HepG2 (cell line): ENCODE data around the gene NRDE2. TPM values are rescaled to one million over a fixed set of nuclear protein-coding genes. Genes with fewer than 3 reads are reported as not detected.

Experiments used
- ATAC-seq: fragments of 200-7000 bp; cut with Tn5 transposase; 3 replicates; pipeline ENCODE4 v1.9.1; 2020; ENCODE audit warnings: mild to moderate bottlenecking, moderate library complexity
- BruUV-seq: library from RNA; stranded (reverse); fragments of 400-500 nt; replicated peaks from 2 replicates; lab custom pipeline; 2021; lab: Mats Ljungman, UMichigan
- CTCF ChIA-PET: fragments of 300-600 bp; formaldehyde crosslinking; extraction: SDS; loops from one replicate; lab custom pipeline; 2021; ENCODE audit warnings: low total read pairs, inconsistent platforms, low intra/inter-chr PET ratio; lab: Yijun Ruan, JAX
- POLR2A ChIA-PET: fragments of 350-600 bp; sonication (Branson Sonifier 250); formaldehyde crosslinking; loops from one replicate; lab custom pipeline; 2020; ENCODE audit warnings: antibody characterized with exemption, inconsistent platforms; lab: Yijun Ruan, JAX
- DNase-seq: peaks from one replicate; pipeline ENCODE4 v3.0.0-alpha.2; 2015; ENCODE audit warnings: low spot score
- FAIRE-seq: peaks from 3 replicates; lab custom pipeline; 2011; peaks lifted over from hg19 to GRCh38; lab: Jason Lieb, UNC
- H2AFZ ChIP-seq: one replicate; pipeline ENCODE4 v1.6.1; 2011; ENCODE audit warnings: low read length, inconsistent platforms
- H3K27ac ChIP-seq: fragments of 300-600 bp; 3 replicates; pipeline ENCODE4 v1.8.0; 2011; ENCODE audit warnings: mixed run types, mild to moderate bottlenecking, mixed read lengths, low read length, inconsistent platforms; ENCODE audit not compliant: insufficient read depth; ENCODE audit errors: extremely low read length
- H3K27me3 ChIP-seq, 2 experiments: fragments of 200-600 bp in 1 of 2; 2 replicates in 1 of 2; 3 replicates in 1 of 2; pipeline versions ENCODE4 v1.6.0 to v1.8.0; 2011; ENCODE audit warnings: low read length in 2 of 2, mild to moderate bottlenecking in 2 of 2, moderate library complexity in 2 of 2, inconsistent platforms in 1 of 2; ENCODE audit not compliant: insufficient read depth in 2 of 2, control insufficient read depth in 1 of 2
- H3K36me3 ChIP-seq, 2 experiments: fragments of 200-600 bp in 1 of 2; replicated peaks in 1 of 2; 2 replicates in 1 of 2; 3 replicates in 1 of 2; pipeline versions ENCODE4 v1.5.1 to v1.8.0; 2011; ENCODE audit warnings: low read length in 2 of 2, inconsistent platforms in 1 of 2; ENCODE audit not compliant: insufficient read depth in 2 of 2, control insufficient read depth in 1 of 2
- H3K4me1 ChIP-seq: 2 replicates; pipeline ENCODE4 v1.5.1; 2012; ENCODE audit warnings: low read length, inconsistent platforms; ENCODE audit not compliant: insufficient read depth
- H3K4me2 ChIP-seq: 2 replicates; pipeline ENCODE4 v1.6.0; 2011; ENCODE audit warnings: low read depth, low read length, inconsistent platforms
- H3K4me3 ChIP-seq, 3 experiments: fragments of 200-600 bp in 1 of 3; sonication (generic), shearing (Covaris generic) in 1 of 3; replicated peaks in 1 of 3; 2 replicates each; pipeline ENCODE4 v1.5.1; 2011 to 2016; ENCODE audit warnings: low read length in 3 of 3, inconsistent platforms in 2 of 3, low read depth in 2 of 3, mild to moderate bottlenecking in 2 of 3, control low read depth in 1 of 3, mixed read lengths in 1 of 3; ENCODE audit not compliant: insufficient read depth in 1 of 3
- H3K79me2 ChIP-seq: one replicate; pipeline ENCODE4 v1.6.1; 2011; ENCODE audit warnings: low read length, inconsistent platforms; ENCODE audit not compliant: insufficient read depth
- H3K9ac ChIP-seq: 2 replicates; pipeline ENCODE4 v1.6.0; 2011; ENCODE audit warnings: mild to moderate bottlenecking, low read depth, low read length, inconsistent platforms; ENCODE audit not compliant: insufficient read depth
- H3K9me3 ChIP-seq: 2 replicates; pipeline ENCODE4 v1.5.1; 2012; ENCODE audit warnings: mild to moderate bottlenecking, low read length
- H4K20me1 ChIP-seq: 2 replicates; pipeline ENCODE4 v1.6.0; 2011; ENCODE audit warnings: inconsistent platforms, mild to moderate bottlenecking, low read length, moderate library complexity; ENCODE audit not compliant: insufficient read depth
- FUBP1 ChIP-seq: sonication (generic); formaldehyde crosslinking; IDR thresholded peaks from 2 replicates; pipeline ENCODE4 v1.5.1; 2020; ENCODE audit warnings: missing genetic modification reagents, mild to moderate bottlenecking, borderline replicate concordance
- PHF21A ChIP-seq: sonication (generic); formaldehyde crosslinking; IDR thresholded peaks from 2 replicates; pipeline ENCODE4 v1.5.0; 2020; ENCODE audit warnings: mild to moderate bottlenecking, missing genetic modification reagents
- POLR2AphosphoS5 ChIP-seq: IDR thresholded peaks from 2 replicates; pipeline ENCODE4 v1.6.1; 2012; ENCODE audit warnings: low read depth, low read length
- SP2 ChIP-seq: sonication (generic); formaldehyde crosslinking; IDR thresholded peaks from 2 replicates; pipeline ENCODE4 v1.5.1; 2020; ENCODE audit warnings: mild to moderate bottlenecking, missing genetic modification reagents
- ZNF383 ChIP-seq: sonication (generic); formaldehyde crosslinking; IDR thresholded peaks from 2 replicates; pipeline ENCODE4 v1.4.0; 2020; ENCODE audit warnings: missing genetic modification reagents, mild to moderate bottlenecking, borderline replicate concordance
- WGBS: methylation state at CpG from one replicate; pipeline ENCODE4 v1.1.6; 2017; ENCODE audit warnings: low lambda C conversion rate; 5-methylcytosine and 5-hydroxymethylcytosine counted together
- in situ Hi-C: cut with HindIII; loops from 2 replicates; pipeline ENCODE4 v1.10.0; 2017; ENCODE audit warnings: low pct_unique_long_range_greater_than_20kb; ENCODE audit not compliant: extremely low pct_ligation_motif_present
- intact Hi-C: fragments of 100-400 bp; cut with micrococcal nuclease; formaldehyde crosslinking; loops from one replicate; pipeline ENCODE4 v1.10.0; 2022; ENCODE audit not compliant: unreplicated experiment
- polyA plus RNA-seq, 8 experiments: library from polyadenylated mRNA; depleted of rRNA in 3 of 8; stranded (reverse) in 7 of 8; unstranded in 1 of 8; fragments of >200 nt; fragmentation: Illumina TruSeq in 4 of 8; extraction: Trizol in 4 of 8; gene quantifications; 2 replicates each; pipeline versions ENCODE4 v1.2.1 to v1.2.3, GENCODE V29; 2011 to 2016; ENCODE audit warnings: low read depth in 4 of 8, missing spikeins in 1 of 8, mixed read lengths in 1 of 8; ENCODE audit not compliant: insufficient read depth in 1 of 8
- total RNA-seq, 5 experiments: library from RNA; depleted of rRNA; stranded (reverse); fragments of >200 nt; fragmentation: Illumina TruSeq; extraction: Trizol; gene quantifications; 2 replicates each; pipeline ENCODE4 v1.2.3, GENCODE V29; 2016; ENCODE audit warnings: low read depth in 1 of 5

NRDE2 gene
- total and polyA plus RNA-seq, 2 of the 13 experiments (the other 11 are each of a cell fraction or from before 2014, with no cell fraction given), result 5.6 to 12.5 TPM

DNA sequence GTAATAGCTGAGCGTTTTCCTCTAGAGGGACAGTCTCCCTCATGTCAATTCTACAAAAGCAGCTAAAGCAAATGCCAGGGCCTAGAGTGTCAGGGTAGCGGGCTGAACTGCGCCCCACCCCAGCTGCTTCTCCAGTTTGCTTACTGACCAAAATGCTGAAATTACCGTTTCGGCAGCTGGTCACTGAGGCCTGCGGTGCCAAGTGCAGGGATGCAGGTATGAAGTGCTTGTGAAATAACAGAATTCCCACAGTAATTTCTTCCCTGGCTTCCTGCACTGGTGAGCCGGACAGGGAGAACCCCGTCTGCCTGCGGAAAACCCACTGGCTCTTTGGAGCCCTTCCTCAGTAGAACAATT, 56.3 kb downstream of the NRDE2 start:
- Histone ChIP-seq H3K4me2 (no peak overlapping the region), H3K27me3 (no peaks in the 10 kb centered on the region), H3K79me2 (no peaks in the 10 kb centered on the region), H3K9ac (no peak overlapping the region), H3K36me3 (peaks cover 10 to 50% of the 10 kb centered on the region in 2 experiments), H3K9me3 (no peaks in the 10 kb centered on the region), H4K20me1 (no peaks in the 10 kb centered on the region), H3K4me1 (no peaks in the 10 kb centered on the region), H3K27ac (no peak overlapping the region), H2AFZ (no peak overlapping the region), H3K4me3 (no peak overlapping the region)
- intact Hi-C loops, result no loop called here
- no peak for TF ChIP-seq SP2
- TF ChIP-seq ZNF383 (CRISPR knock-in tag), result no peak
- no peak for TF ChIP-seq FUBP1 (CRISPR knock-in tag)
- in situ Hi-C loops, result no loop called here
- no peak for FAIRE-seq
- BruUV-seq, result no TSS peak
- CTCF ChIA-PET, result no interaction called here
- no peak for DNase-seq
- ATAC-seq, result 0 out of 3 replicates have a peak, but pooled peaks have one; percentile 4
- 96% methylated on average over 6 of the region's 9 CpGs for WGBS
- POLR2A ChIA-PET, result no interaction called here

DNA sequence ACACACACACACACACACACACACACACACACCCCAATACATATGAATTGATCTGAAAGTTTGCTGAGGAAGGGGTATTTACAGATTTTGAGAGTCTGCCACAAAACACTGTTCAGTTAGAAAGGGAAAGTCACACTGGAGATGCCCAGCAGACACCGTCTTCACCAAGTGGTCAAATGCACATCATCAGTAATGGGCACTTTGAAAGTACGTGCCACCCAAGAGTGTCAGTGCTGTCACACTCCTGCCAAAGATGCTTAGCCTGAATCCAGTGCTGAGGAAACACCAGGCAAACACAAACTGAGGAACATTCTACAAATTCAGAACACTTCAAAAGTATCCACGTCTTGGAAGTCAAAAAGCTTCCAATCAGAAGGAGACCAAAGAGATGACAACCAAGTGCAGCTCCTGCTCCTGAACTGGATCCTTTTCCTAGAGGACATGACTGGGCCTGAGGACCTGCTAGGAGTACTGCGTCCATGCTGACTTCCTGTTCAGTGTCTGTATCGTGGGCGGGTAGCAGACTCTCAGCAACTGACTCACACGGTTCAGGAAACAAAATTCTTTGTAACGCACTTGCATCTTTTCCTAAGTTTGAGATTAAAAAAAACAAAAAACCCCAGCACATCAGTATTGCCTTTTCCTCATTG, 56.8 kb downstream of the NRDE2 start:
- H3K79me2 ChIP-seq, result no peaks in the 10 kb centered on the region
- WGBS, result 98% methylated on average over 8 of the region's 8 CpGs
- H3K4me2 ChIP-seq, result no peak overlapping the region
- CTCF ChIA-PET, result no interaction called here
- peaks cover 13 to 50% of the 10 kb centered on the region in 2 experiments for H3K36me3 ChIP-seq
- FAIRE-seq, result no peak
- H2AFZ ChIP-seq, result no peak overlapping the region
- ATAC-seq, result no peak; the same call in 2 of the 3 replicates
- BruUV-seq, result TSS peak; percentile 25
- no peak for DNase-seq
- intact Hi-C loops, result no loop called here
- H3K4me1 ChIP-seq, result no peaks in the 10 kb centered on the region
- H3K9ac ChIP-seq, result no peak overlapping the region
- no peak overlapping the region for H3K27ac ChIP-seq
- H4K20me1 ChIP-seq, result no peaks in the 10 kb centered on the region
- POLR2A ChIA-PET, result no interaction called here
- no peaks in the 10 kb centered on the region for H3K27me3 ChIP-seq
- no peaks in the 10 kb centered on the region for H3K9me3 ChIP-seq
- in situ Hi-C loops, result no loop called here
- H3K4me3 ChIP-seq, result no peak overlapping the region
- TF ChIP-seq PHF21A (CRISPR knock-in tag) (no peak), POLR2AphosphoS5 (0 out of 2 replicates have a peak, but pooled peaks have one; percentile 13)
